Caco-2 (cell line): ENCODE data around the gene P3H1. TPM values are rescaled to one million over a fixed set of nuclear protein-coding genes. Genes with fewer than 3 reads are reported as not detected.

ENCODE experiments used
- BruUV-seq: library from RNA; stranded (reverse); fragments of 400-500 nt; replicated peaks from 2 replicates; lab custom pipeline; 2021; lab: Mats Ljungman, UMichigan
- CTCF ChIA-PET: fragments of 300-600 bp; sonication (Branson Sonifier 250); formaldehyde crosslinking; loops from one replicate; lab custom pipeline; 2022; ENCODE audit warnings: antibody characterized with exemption; lab: Charles Lee
- POLR2A ChIA-PET: fragments of 300-600 bp; sonication (Branson Sonifier 250); formaldehyde crosslinking; loops from one replicate; lab custom pipeline; 2022; ENCODE audit warnings: antibody characterized with exemption; lab: Charles Lee
- DNase-seq, 2 experiments: peaks; one replicate each; pipeline versions ENCODE4 v3.0.0 to v3.0.0-alpha.2; 2020 to 2022
- H3K27me3 ChIP-seq: replicated peaks from 2 replicates; pipeline ENCODE4 v1.6.0; 2011; ENCODE audit warnings: low read length; ENCODE audit not compliant: control insufficient read depth, insufficient read depth
- H3K36me3 ChIP-seq: 2 replicates; pipeline ENCODE4 v1.5.1; 2011; ENCODE audit warnings: low read length; ENCODE audit not compliant: control insufficient read depth, insufficient read depth
- H3K4me1 ChIP-seq: fragments of 250-450 bp; sonication (Bioruptor Pico); 2 replicates; pipeline ENCODE4 v1.5.1; 2020; ENCODE audit warnings: mild to moderate bottlenecking
- H3K4me3 ChIP-seq: 2 replicates; pipeline ENCODE4 v1.5.1; 2011; ENCODE audit warnings: low read depth, mild to moderate bottlenecking, control low read depth, low read length
- H3K9me3 ChIP-seq: fragments of 250-450 bp; sonication (Bioruptor Pico); 2 replicates; pipeline ENCODE4 v1.5.1; 2020; ENCODE audit warnings: mild to moderate bottlenecking, moderate library complexity
- H3K27ac Mint-ChIP-seq: one replicate; pipeline ENCODE4 v1.8.0; 2022; ENCODE audit warnings: mixed read lengths; ENCODE audit not compliant: unreplicated experiment
- H3K27me3 Mint-ChIP-seq: one replicate; pipeline ENCODE4 v1.8.0; 2022; ENCODE audit warnings: mixed read lengths; ENCODE audit not compliant: insufficient read depth, unreplicated experiment
- H3K36me3 Mint-ChIP-seq: one replicate; pipeline ENCODE4 v1.8.0; 2022; ENCODE audit warnings: mild to moderate bottlenecking, mixed read lengths; ENCODE audit not compliant: insufficient read depth, unreplicated experiment
- H3K4me1 Mint-ChIP-seq: one replicate; pipeline ENCODE4 v1.8.0; 2022; ENCODE audit warnings: low read depth, mixed read lengths; ENCODE audit not compliant: unreplicated experiment
- H3K4me3 Mint-ChIP-seq: one replicate; pipeline ENCODE4 v1.8.0; 2022; ENCODE audit warnings: mild to moderate bottlenecking, moderate library complexity, mixed read lengths; ENCODE audit not compliant: unreplicated experiment
- H3K9me3 Mint-ChIP-seq: one replicate; pipeline ENCODE4 v1.8.0; 2022; ENCODE audit warnings: mixed read lengths; ENCODE audit not compliant: unreplicated experiment
- intact Hi-C: fragments of 100-400 bp; cut with micrococcal nuclease; formaldehyde crosslinking; loops from one replicate; pipeline ENCODE4 v1.10.0; 2022; ENCODE audit not compliant: unreplicated experiment
- total RNA-seq: library from RNA; stranded (reverse); gene quantifications from 2 replicates; pipeline ENCODE4 v1.2.3, GENCODE V29; 2022
- TF ChIP-seq, protein P1 (sequence below), 2 experiments: fragments of 200-600 bp in 1 of 2; IDR thresholded peaks; 1 replicate in 1 of 2; 2 replicates in 1 of 2; pipeline versions ENCODE4 v1.5.1 to v1.8.0; 2011 to 2022; ENCODE audit warnings: antibody characterized with exemption in 1 of 2, control low read depth in 1 of 2, inconsistent platforms in 1 of 2, low read depth in 1 of 2, low read length in 1 of 2, mild to moderate bottlenecking in 1 of 2, moderate library complexity in 1 of 2; ENCODE audit not compliant: insufficient read depth in 1 of 2, severe bottlenecking in 1 of 2, unreplicated experiment in 1 of 2

The P3H1 gene
- total RNA-seq, 1 experiment from 2014 or later: 20.5 TPM

DNA sequence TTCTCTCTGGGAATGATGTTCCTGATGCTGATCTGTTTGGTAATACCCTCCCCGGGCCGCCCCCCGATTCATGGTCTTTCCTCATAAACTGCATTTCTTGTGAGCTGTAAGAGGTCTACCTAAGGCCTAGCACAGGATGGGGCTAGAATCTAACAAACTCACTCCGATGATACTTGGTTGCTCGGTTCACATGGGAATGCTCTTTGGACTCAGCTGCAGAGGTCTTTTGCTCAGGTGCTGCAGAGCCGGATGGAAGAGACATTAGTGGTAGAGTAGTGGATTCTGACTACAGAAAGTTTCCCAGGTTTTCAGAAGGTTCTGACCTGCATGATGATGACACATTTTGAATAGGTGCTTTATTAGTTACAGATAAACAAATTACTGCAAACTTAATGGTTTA is 9.7 kb upstream of the P3H1 start:
- TF ChIP-seq, protein P1, sequence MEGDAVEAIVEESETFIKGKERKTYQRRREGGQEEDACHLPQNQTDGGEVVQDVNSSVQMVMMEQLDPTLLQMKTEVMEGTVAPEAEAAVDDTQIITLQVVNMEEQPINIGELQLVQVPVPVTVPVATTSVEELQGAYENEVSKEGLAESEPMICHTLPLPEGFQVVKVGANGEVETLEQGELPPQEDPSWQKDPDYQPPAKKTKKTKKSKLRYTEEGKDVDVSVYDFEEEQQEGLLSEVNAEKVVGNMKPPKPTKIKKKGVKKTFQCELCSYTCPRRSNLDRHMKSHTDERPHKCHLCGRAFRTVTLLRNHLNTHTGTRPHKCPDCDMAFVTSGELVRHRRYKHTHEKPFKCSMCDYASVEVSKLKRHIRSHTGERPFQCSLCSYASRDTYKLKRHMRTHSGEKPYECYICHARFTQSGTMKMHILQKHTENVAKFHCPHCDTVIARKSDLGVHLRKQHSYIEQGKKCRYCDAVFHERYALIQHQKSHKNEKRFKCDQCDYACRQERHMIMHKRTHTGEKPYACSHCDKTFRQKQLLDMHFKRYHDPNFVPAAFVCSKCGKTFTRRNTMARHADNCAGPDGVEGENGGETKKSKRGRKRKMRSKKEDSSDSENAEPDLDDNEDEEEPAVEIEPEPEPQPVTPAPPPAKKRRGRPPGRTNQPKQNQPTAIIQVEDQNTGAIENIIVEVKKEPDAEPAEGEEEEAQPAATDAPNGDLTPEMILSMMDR (IDR thresholded peaks at IDR 0.05; ENCODE audit: insufficient read depth in 1 of 2, low read depth in 1 of 2, low read length in 1 of 2, severe bottlenecking in 1 of 2, unreplicated experiment in 1 of 2): no peak
- Mint-ChIP-seq H3K4me3 (no peak overlapping the region), H3K4me1 (no peaks in the 10 kb centered on the region), H3K9me3 (no peaks in the 10 kb centered on the region), H3K27ac (no peak overlapping the region), H3K27me3 (no peaks in the 10 kb centered on the region), H3K36me3 (peaks cover 30% of the 10 kb centered on the region)
- H3K27me3 ChIP-seq: no peaks in the 10 kb centered on the region
- intact Hi-C loops: no loop called here
- H3K36me3 ChIP-seq: peaks cover 1% of the 10 kb centered on the region
- no peaks in the 10 kb centered on the region for H3K4me1 ChIP-seq
- H3K4me3 ChIP-seq: no peak overlapping the region
- DNase-seq: no peak
- ChIA-PET POLR2A (no interaction called here), CTCF (interaction anchor here (1.6 kb wide), 1 partner anchor 11 kb away, joined by 3 read pairs; no protein-coding TSS in a partner anchor)
- BruUV-seq: no TSS peak
- H3K9me3 ChIP-seq: no peaks in the 10 kb centered on the region

- no peaks in the 10 kb centered on the region for H3K27me3 Mint-ChIP-seq
- no peaks in the 10 kb centered on the region for H3K4me1 ChIP-seq
- no peaks in the 10 kb centered on the region for H3K27me3 ChIP-seq
- intact Hi-C loops: no loop called here
- H3K4me1 Mint-ChIP-seq: no peaks in the 10 kb centered on the region
- BruUV-seq: no TSS peak
- CTCF ChIA-PET: no interaction called here
- TF ChIP-seq, protein P1 (IDR thresholded peaks at IDR 0.05; ENCODE audit: insufficient read depth in 1 of 2, low read depth in 1 of 2, low read length in 1 of 2, severe bottlenecking in 1 of 2, unreplicated experiment in 1 of 2): no peak
- peaks cover 29% of the 10 kb centered on the region for H3K36me3 Mint-ChIP-seq
- no peak overlapping the region for H3K27ac Mint-ChIP-seq
- POLR2A ChIA-PET: no interaction called here
- no peak for DNase-seq
- no peaks in the 10 kb centered on the region for H3K9me3 Mint-ChIP-seq
- no peaks in the 10 kb centered on the region for H3K9me3 ChIP-seq
- H3K36me3 ChIP-seq: peaks cover 1% of the 10 kb centered on the region
- no peak overlapping the region for H3K4me3 ChIP-seq
- H3K4me3 Mint-ChIP-seq: no peak overlapping the region
Observed at GRCh38 chr1:42774928-42775526, 8.2 kb upstream of the P3H1 start.

DNA sequence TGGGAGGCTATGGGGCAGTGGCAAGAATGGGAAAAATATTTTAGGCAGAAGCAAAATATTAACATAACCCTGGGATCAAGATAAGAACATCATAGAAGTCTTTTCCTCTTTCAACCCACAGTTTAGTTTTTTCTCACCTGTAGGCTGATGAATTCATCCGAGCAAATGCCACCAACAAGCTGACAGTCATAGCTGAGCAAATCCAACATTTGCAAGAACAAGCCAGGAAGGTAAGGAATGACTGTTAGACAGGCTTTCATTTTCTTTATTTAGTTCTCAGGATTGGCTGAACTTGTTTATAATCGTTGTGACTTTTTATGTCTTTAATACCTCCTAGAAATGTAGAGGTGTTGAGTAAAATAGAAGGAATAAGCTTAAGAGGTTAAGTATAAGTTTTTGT is 6.6 kb upstream of the P3H1 start:
- H3K4me1 ChIP-seq: no peaks in the 10 kb centered on the region; the same call in 1 of the 2 replicates

More for the DNA sequence above, 6.6 kb upstream of the P3H1 start:
- H3K4me3 Mint-ChIP-seq: no peak overlapping the region
- H3K27ac Mint-ChIP-seq: no peak overlapping the region
- CTCF ChIA-PET: no interaction called here
- H3K36me3 ChIP-seq: peaks cover 1% of the 10 kb centered on the region
- H3K27me3 ChIP-seq: no peaks in the 10 kb centered on the region
- H3K9me3 Mint-ChIP-seq: no peaks in the 10 kb centered on the region
- H3K4me1 Mint-ChIP-seq: no peaks in the 10 kb centered on the region
- intact Hi-C loops: no loop called here
- H3K9me3 ChIP-seq: no peaks in the 10 kb centered on the region
- peaks cover 23% of the 10 kb centered on the region for H3K36me3 Mint-ChIP-seq
- H3K4me3 ChIP-seq: no peak overlapping the region
- no peak for DNase-seq
- no peaks in the 10 kb centered on the region for H3K27me3 Mint-ChIP-seq
- BruUV-seq: no TSS peak
- POLR2A ChIA-PET: no interaction called here
- TF ChIP-seq, protein P1 (IDR thresholded peaks at IDR 0.05; ENCODE audit: insufficient read depth in 1 of 2, low read depth in 1 of 2, low read length in 1 of 2, severe bottlenecking in 1 of 2, unreplicated experiment in 1 of 2): no peak
